ACC112 (cell line): ENCODE measurements around the gene FNDC8.
"Not testable (repeated sequence)": the region's sequence is repeated elsewhere in the genome, so short reads cannot be mapped to it uniquely, and the experiment has no call there.

Experiments used
- H2AFZ ChIP-seq: fragments of 200-600 bp; sonication (generic); one replicate; pipeline ENCODE4 v1.6.0; 2017; ENCODE audit warnings: antibody characterized with exemption, low read length; ENCODE audit not compliant: unreplicated experiment
- H3K27ac ChIP-seq: fragments of 200-600 bp; sonication (generic); 2 replicates; pipeline ENCODE4 v1.5.1; 2014; ENCODE audit warnings: low read depth, mild to moderate bottlenecking, antibody characterized with exemption, low read length, moderate library complexity
- H3K27me3 ChIP-seq: fragments of 200-600 bp; sonication (generic); 2 replicates; pipeline ENCODE4 v1.6.1; 2014; ENCODE audit warnings: mild to moderate bottlenecking, antibody characterized with exemption, low read length, moderate library complexity, mixed read lengths; ENCODE audit not compliant: insufficient read depth
- H3K36me3 ChIP-seq: fragments of 200-600 bp; sonication (generic); 2 replicates; pipeline ENCODE4 v1.6.1; 2016; ENCODE audit warnings: mild to moderate bottlenecking, antibody characterized with exemption, low read length, moderate library complexity, mixed read lengths; ENCODE audit not compliant: insufficient read depth
- H3K4me1 ChIP-seq: fragments of 200-600 bp; sonication (generic); one replicate; pipeline ENCODE4 v1.6.1; 2016; ENCODE audit warnings: low read length, mixed read lengths; ENCODE audit not compliant: insufficient read depth, unreplicated experiment, control insufficient read depth
- H3K4me3 ChIP-seq: fragments of 200-600 bp; sonication (generic); 2 replicates; pipeline ENCODE4 v1.5.1; 2014; ENCODE audit warnings: mild to moderate bottlenecking, low read depth, low read length
- H3K79me2 ChIP-seq: fragments of 200-600 bp; sonication (generic); one replicate; pipeline ENCODE4 v1.6.0; 2016; ENCODE audit warnings: low read length; ENCODE audit not compliant: control insufficient read depth, unreplicated experiment, insufficient read depth

Gene FNDC8

DNA sequence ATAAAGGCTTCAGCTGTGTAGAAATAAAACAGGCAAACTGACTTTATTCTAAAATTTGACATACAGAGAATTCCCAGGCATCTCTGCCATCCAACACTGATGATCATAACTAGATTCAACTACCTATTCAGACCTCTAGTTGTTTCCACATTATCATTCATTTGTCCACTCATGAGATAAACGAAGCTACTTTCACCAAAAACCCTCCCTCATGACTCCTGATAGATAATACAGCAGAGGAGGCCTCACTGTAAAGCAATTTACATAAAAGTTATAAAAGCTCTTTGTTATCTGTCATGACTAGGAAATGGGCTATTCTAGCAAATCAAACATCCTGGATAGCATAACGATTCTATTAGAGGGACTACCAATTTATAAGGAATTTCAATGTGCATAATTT, 38.3 kb upstream of the FNDC8 start:
- H3K4me3 ChIP-seq, result no peak overlapping the region
- no peaks in the 10 kb centered on the region for H3K36me3 ChIP-seq
- no peak overlapping the region for H2AFZ ChIP-seq
- peak overlapping the region; percentile 60 for H3K27ac ChIP-seq
- no peaks in the 10 kb centered on the region for H3K27me3 ChIP-seq
- H3K79me2 ChIP-seq, result peaks cover 82% of the 10 kb centered on the region
- peaks cover 73% of the 10 kb centered on the region for H3K4me1 ChIP-seq

DNA sequence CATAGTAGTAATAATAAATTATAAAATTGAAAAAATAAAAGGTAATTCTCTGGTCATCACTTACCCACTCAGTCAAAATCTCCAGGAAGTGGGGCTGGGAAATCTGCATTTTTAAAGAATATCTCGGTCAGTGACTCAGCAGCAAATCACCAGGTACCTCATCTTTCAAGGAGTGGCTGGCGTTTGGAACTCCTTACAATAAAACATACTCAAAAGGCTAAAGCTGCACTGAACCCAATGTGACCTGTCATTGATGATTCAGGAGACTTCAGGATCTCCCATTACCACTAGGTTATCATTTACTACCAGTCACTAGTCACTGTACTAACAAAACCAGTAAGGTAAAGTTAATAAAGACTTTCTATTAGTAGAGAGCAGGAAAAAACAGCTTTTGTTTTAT, 36.4 kb upstream of the FNDC8 start:
- Histone ChIP-seq H3K36me3 (no peaks in the 10 kb centered on the region), H3K27me3 (no peaks in the 10 kb centered on the region), H3K4me3 (no peak overlapping the region), H3K79me2 (peaks cover 75% of the 10 kb centered on the region), H2AFZ (no peak overlapping the region), H3K27ac (peak overlapping the region; percentile 69), H3K4me1 (peaks cover 69% of the 10 kb centered on the region)

DNA sequence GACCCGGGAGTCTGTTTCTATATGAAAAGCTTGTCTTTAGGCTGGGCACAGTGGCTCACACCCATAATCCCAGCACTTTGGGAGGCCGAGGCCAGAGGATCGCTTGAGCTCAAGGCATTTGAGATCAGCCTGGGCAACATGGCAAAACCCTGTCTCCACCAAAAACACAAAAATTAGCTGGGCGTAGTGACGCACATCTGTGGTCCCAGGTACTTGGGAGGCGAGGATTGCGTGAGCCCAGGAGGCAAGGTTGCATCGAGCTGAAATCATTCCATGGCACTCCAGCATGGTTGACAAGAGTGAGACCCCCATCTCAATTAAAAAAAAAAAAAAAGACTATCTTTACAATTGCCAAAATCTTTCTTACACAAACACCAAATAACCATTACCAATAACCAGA, 35.3 kb upstream of the FNDC8 start:
- H3K4me1 ChIP-seq, result peaks cover 58% of the 10 kb centered on the region
- H3K27me3 ChIP-seq, result no peaks in the 10 kb centered on the region
- no peak overlapping the region for H3K4me3 ChIP-seq
- H3K27ac ChIP-seq, result no peak overlapping the region
- peaks cover 63% of the 10 kb centered on the region for H3K79me2 ChIP-seq
- H3K36me3 ChIP-seq, result no peaks in the 10 kb centered on the region
- no peak overlapping the region for H2AFZ ChIP-seq

DNA sequence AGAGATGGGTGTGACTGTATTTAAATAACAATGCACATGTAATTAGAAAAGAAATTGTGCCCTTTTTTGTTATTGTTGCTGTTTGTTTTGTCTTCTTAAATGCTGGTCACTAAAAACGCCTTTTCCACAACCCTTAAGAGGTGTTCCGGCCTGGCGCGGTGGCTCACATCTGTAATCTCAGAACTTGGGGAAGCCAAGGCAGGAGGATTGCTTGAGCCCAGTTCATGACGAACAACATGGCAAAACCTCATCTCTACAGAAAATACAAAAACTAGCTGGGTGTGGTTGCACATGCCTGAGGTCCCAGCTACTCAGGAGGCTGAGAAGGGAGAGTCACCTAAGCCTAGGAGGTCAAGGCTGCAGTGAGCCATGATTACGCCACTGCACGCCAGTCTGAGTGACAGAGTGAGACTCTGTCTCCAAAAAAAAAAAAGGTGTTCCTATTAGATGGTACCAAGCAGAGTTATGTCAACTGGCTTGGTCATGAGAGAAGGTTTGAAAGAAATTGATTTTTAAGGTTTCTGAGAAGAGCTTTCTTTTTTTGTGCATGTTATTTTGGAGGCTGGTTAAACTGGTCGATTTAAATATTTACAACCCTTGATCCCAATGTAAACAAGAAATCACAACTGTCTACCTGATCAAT, 34.4 kb upstream of the FNDC8 start:
- H3K4me3 ChIP-seq, result peak overlapping the region; percentile 88
- no peaks in the 10 kb centered on the region for H3K27me3 ChIP-seq
- no peaks in the 10 kb centered on the region for H3K36me3 ChIP-seq
- peaks cover 50% of the 10 kb centered on the region for H3K4me1 ChIP-seq
- H2AFZ ChIP-seq, result no peak overlapping the region
- H3K27ac ChIP-seq, result peak overlapping the region; percentile 73
- peaks cover 56% of the 10 kb centered on the region for H3K79me2 ChIP-seq

DNA sequence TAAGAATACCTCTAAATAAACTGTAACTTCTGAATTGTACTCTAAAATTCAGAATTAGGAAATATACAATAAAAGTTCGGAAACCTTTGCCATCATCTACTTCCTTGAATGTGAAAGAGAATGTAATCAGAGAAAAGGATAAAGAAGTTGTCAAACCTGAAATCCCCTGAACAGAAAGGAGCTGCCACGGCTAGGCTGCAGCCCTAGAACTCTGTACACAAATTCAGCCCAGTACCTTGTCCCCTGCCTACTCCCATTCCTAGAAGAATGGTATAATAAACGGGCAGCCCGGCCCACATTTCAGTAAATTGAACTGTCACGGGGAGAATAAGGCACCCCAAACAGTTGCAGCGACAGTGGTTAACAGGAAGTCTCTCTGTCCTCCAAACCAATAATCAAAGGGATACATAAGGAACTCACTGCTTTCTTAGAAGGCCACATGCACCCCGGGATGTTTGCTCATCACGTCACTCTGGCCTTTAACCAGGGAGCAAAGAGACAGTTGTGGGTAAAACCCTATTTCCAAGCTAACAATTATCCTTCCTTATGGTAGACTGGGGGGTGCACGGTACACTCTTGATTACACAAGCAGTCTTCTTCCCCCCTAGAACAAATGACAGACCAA, 33.6 kb upstream of the FNDC8 start:
- H3K79me2 ChIP-seq, result peaks cover 53% of the 10 kb centered on the region
- peak overlapping the region; percentile 73 for H3K27ac ChIP-seq
- H3K27me3 ChIP-seq, result no peaks in the 10 kb centered on the region
- peak overlapping the region; percentile 28 for H2AFZ ChIP-seq
- peaks cover 42% of the 10 kb centered on the region for H3K4me1 ChIP-seq
- peak overlapping the region; percentile 88 for H3K4me3 ChIP-seq
- H3K36me3 ChIP-seq, result no peaks in the 10 kb centered on the region

DNA sequence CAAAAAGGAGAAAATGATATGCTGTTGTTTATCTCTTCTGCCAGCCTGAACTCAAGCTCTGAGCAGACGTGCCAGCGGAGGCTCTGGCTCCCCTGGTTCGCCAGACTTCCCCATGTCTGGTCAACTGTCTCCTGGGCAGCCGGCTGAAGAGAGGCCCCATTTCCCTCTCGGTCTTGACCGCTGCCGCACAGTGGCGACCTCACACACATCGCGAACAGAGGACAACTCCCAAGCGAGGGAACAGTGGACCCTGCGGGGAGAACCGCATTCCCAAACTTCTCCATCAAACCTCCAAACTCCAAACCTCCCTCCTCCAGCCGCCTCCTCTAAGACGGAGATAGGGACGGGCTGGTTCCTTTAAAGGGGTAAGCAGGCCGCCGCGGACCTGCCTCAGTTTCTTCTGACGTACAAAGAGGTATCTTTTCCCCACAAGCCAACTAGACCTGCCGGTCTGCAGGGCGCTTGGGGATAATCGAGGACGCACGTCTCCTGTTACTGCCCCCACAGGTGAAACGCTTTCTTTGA, 33.0 kb upstream of the FNDC8 start:
- no peaks in the 10 kb centered on the region for H3K27me3 ChIP-seq
- peak overlapping the region; percentile 63 for H2AFZ ChIP-seq
- H3K79me2 ChIP-seq, result peaks cover 48% of the 10 kb centered on the region
- H3K4me3 ChIP-seq, result peak overlapping the region; percentile 88
- H3K4me1 ChIP-seq, result peaks cover 37% of the 10 kb centered on the region
- H3K27ac ChIP-seq, result peak overlapping the region; percentile 73
- no peaks in the 10 kb centered on the region for H3K36me3 ChIP-seq

DNA sequence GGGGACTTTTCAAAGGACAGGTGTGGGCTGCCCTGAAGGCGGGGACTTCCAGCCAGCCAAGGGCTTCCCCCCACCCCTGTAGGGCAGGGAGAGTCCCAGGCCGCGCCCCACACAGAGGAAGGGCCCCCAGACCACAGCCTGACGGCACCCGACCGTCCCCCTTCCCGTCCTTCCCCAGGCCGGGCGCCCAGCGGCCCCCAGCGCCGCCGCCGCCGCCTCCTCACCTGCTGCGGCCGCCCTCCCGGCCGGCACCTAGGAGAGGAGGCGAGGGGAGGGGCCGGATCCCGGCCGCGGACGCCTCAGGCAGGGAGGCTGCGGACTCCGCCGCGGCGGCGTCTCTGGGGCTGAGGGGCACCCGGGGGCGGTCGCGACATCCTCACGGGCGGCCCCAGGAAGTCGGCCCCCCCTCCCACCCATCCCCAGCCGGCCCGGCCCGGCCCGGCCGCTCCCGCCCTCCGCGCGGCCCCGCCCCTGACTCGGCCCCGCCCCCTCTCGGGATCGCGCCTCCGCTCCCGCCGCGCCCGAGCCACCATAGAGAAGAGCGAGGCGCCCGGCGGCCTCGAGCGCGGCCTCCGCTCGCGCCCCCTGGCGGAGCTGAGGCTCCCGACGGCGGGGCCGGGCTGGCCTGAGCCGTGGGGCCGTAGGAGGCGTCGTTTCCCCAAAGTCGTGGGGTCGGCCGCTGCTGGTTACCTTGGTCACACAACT, 32.4 kb upstream of the FNDC8 start:
- Histone ChIP-seq H3K79me2 (peaks cover 43% of the 10 kb centered on the region), H2AFZ (peak overlapping the region; percentile 63), H3K27ac (peak overlapping the region; percentile 73), H3K36me3 (no peaks in the 10 kb centered on the region), H3K4me3 (peak overlapping the region; percentile 88), H3K4me1 (peaks cover 37% of the 10 kb centered on the region), H3K27me3 (no peaks in the 10 kb centered on the region)

DNA sequence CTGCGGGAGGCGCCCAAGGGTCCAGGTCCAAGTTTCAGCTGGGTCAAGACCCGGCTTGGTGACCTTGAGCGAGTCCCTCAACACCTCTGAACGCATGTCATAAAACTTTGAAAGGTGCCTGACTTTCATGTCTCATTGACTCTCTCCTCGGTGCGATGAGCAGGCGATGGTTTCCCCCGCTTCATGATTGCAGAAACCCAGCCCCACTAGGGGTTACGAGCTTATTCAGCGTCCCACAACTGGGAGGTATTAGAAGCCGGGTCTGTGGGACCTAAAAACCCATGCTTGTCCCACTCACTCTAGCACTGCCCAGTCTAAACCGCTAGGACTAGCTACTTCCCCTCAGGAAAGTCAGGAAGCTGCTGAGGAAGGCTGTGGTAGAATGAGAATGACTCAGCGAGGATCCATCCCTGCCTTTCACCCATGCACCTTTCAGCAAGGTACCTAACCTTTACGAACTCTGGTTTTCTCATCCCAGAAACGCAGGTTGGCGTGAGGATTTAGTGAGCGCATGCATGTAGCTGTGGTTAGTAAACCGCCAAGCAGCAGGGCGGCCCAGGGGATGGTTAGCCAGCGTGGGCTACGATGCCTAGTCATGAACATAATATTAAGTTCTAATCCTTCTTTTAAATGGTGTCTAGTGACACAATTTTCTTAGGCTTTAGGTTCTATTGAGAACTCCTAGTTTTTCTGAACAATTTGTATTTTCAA, 31.7 kb upstream of the FNDC8 start:
- Histone ChIP-seq H3K79me2 (peaks cover 39% of the 10 kb centered on the region), H3K4me1 (peaks cover 41% of the 10 kb centered on the region), H3K36me3 (no peaks in the 10 kb centered on the region), H3K4me3 (peak overlapping the region; percentile 66), H3K27me3 (no peaks in the 10 kb centered on the region), H2AFZ (peak overlapping the region; percentile 59), H3K27ac (peak overlapping the region; percentile 28)

DNA sequence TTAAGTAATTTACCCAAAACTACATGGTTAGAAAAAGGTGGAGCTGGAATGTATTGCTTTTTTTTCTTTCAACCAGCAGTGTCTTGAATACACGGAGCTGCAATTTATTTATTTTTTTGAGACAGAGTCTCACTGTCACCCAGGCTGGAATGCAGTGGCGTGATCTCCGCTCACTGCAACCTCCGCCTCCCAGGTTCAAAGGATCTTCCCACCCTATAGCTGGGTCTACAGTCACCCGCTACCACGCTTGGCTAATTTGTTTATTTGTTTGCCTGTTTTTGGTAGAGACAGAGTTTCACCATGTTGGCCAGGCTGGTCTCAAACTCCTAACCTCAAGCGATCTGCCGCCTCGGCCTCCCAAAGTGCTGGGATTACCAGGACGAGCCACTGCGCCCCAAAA, 30.7 kb upstream of the FNDC8 start:
- peaks cover 34% of the 10 kb centered on the region for H3K4me1 ChIP-seq
- not testable (repeated sequence) for H3K27ac ChIP-seq, H3K4me3 ChIP-seq, H3K36me3 ChIP-seq, H3K27me3 ChIP-seq, H2AFZ ChIP-seq
- H3K79me2 ChIP-seq, result peaks cover 32% of the 10 kb centered on the region

DNA sequence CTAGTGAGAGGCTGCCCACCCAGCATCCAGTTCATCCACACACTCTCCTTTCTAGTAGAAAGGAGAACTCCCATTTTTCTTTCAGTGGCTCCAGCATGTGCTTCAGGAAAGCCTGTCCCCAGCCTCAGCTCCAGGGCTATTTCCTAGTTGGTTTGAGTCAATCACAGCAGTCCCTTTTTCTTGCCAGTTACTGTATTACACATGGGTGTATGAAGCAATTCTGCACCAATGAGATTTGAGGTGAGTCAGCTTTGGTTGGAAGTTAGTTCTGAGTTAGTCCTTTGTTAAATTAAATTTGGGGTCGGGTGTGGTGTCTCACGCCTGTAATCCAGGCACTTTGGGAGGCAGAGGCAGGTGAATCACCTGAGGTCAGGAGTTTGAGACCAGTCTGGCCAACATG, 26.5 kb upstream of the FNDC8 start:
- H3K4me3 ChIP-seq, result no peak overlapping the region
- H3K27ac ChIP-seq, result peak overlapping the region; percentile 39
- no peak overlapping the region for H2AFZ ChIP-seq

More for the DNA sequence above, 26.5 kb upstream of the FNDC8 start:
- Histone ChIP-seq H3K4me1 (peaks cover 7% of the 10 kb centered on the region), H3K27me3 (no peaks in the 10 kb centered on the region), H3K36me3 (peaks cover 3% of the 10 kb centered on the region; the same call in 1 of the 2 replicates), H3K79me2 (no peaks in the 10 kb centered on the region)
